HTERT RPE-1 (cell line): ENCODE results near the gene ADSS2.
"Not testable (repeated sequence)": the region's sequence is repeated elsewhere in the genome, so short reads cannot be mapped to it uniquely, and the experiment has no call there.

ENCODE experiments used
- in situ Hi-C: fragments of 300-500 bp; cut with MboI; formaldehyde crosslinking; loops from 4 replicates; pipeline ENCODE4 v1.14.3; 2020; ENCODE audit warnings: low sequenced_read_pairs

Gene ADSS2

GRCh38 chr1:244368279-244368678 is 83.4 kb downstream of the ADSS2 start:
- in situ Hi-C loops: no loop called here

GRCh38 chr1:244367399-244368114 is 84.2 kb downstream of the ADSS2 start:
- in situ Hi-C loops: no loop called here

DNA sequence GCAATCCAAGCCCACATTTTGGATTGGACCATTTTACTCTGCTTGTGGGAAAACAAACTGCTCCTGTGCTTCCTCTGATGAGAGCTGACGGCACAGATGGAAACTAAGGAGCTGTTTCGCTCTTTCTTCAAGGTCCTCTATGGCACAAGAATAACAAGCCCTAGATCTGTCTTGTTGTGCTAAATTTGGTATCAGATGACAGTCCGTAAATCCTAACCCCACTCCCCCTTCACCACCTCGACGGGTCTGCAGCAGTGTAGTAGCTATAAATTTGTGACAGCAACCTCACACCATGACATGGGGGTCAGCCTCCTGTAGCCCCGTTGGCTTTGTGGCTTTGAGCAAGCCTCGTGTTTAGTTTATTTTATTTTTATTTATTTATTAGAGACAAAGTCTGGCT is 85.9 kb downstream of the ADSS2 start:
- in situ Hi-C loops: no loop called here

GRCh38 chr1:244365262-244365661 is 86.4 kb downstream of the ADSS2 start:
- in situ Hi-C loops: not testable (repeated sequence)

DNA sequence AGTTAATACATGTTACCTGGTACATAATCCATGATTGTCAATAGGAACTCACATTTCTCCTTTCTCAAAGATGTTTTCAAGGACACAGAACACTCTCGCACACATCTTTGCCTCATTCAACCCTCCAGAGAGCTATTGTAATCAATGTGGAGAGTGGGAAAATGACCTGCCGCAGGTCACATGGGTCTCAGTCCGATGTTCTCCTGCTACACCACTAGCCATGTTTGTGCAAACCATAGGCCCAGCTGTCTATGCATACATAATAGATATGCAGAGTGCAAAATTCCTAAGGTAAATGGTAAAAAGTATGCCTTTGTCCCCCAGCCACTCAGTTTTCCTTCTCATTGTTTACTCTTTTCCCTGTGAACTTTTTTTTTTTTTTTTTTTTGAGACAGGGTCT is 89.2 kb downstream of the ADSS2 start:
- in situ Hi-C loops: no loop called here

GRCh38 chr1:244361764-244362473 is 89.8 kb downstream of the ADSS2 start:
- in situ Hi-C loops: no loop called here
